Mesenchymal stem cell (in vitro differentiated cells and primary cell): ENCODE data around the gene TNNI3K.

Experiments used
- DNase-seq: peaks from one replicate; pipeline ENCODE4 v3.0.0-alpha.2; 2013
- H2AFZ ChIP-seq: one replicate; pipeline ENCODE4 v1.6.1; 2013; ENCODE audit warnings: low read depth, mild to moderate bottlenecking, control low read depth, inconsistent platforms, low read length, moderate library complexity
- H2AK5ac ChIP-seq: 2 replicates; pipeline ENCODE4 v1.6.1; 2013; ENCODE audit warnings: low read length, moderate library complexity, mild to moderate bottlenecking, inconsistent platforms; ENCODE audit not compliant: severe bottlenecking
- H2BK120ac ChIP-seq: one replicate; pipeline ENCODE4 v1.6.1; 2013; ENCODE audit warnings: low read depth, mild to moderate bottlenecking, inconsistent platforms, low read length, moderate library complexity
- H2BK12ac ChIP-seq, 2 experiments: one replicate each; pipeline ENCODE4 v1.6.1; 2013; ENCODE audit warnings: inconsistent platforms in 2 of 2, low read length in 2 of 2, mild to moderate bottlenecking in 2 of 2, moderate library complexity in 2 of 2, control low read depth in 1 of 2
- H2BK15ac ChIP-seq: one replicate; pipeline ENCODE4 v1.6.1; 2013; ENCODE audit warnings: mild to moderate bottlenecking, low read depth, inconsistent platforms; ENCODE audit not compliant: poor library complexity, severe bottlenecking
- H2BK5ac ChIP-seq: 2 replicates; pipeline ENCODE4 v1.6.1; 2013; ENCODE audit warnings: low read depth, mild to moderate bottlenecking, low read length, control low read depth, inconsistent platforms; ENCODE audit not compliant: poor library complexity, severe bottlenecking
- H3K14ac ChIP-seq, 2 experiments: one replicate each; pipeline ENCODE4 v1.6.1; 2013; ENCODE audit warnings: inconsistent platforms in 2 of 2, low read length in 2 of 2, control low read depth in 1 of 2, mild to moderate bottlenecking in 1 of 2, moderate library complexity in 1 of 2
- H3K18ac ChIP-seq, 2 experiments: one replicate each; pipeline ENCODE4 v1.6.1; 2013; ENCODE audit warnings: inconsistent platforms in 2 of 2, low read length in 2 of 2, control low read depth in 1 of 2, low read depth in 1 of 2, mild to moderate bottlenecking in 1 of 2
- H3K23ac ChIP-seq, 2 experiments: one replicate each; pipeline ENCODE4 v1.6.1; 2013; ENCODE audit warnings: inconsistent platforms in 2 of 2, low read length in 2 of 2, mild to moderate bottlenecking in 2 of 2, moderate library complexity in 2 of 2, control low read depth in 1 of 2
- H3K27ac ChIP-seq: 2 replicates; pipeline ENCODE4 v1.5.1; 2013; ENCODE audit warnings: mild to moderate bottlenecking, moderate library complexity, low read length, control low read depth, inconsistent platforms; ENCODE audit not compliant: poor library complexity, severe bottlenecking
- H3K27me3 ChIP-seq, 2 experiments: 2 replicates each; pipeline versions ENCODE4 v1.6.1 to v1.7.0; 2013; ENCODE audit warnings: low read length in 2 of 2, mild to moderate bottlenecking in 2 of 2, moderate library complexity in 2 of 2, control low read depth in 1 of 2, inconsistent platforms in 1 of 2; ENCODE audit not compliant: control insufficient read depth in 1 of 2, insufficient read depth in 1 of 2
- H3K36me3 ChIP-seq, 2 experiments: 2 replicates each; pipeline versions ENCODE4 v1.6.1 to v1.7.0; 2013; ENCODE audit warnings: low read length in 2 of 2, control low read depth in 1 of 2, inconsistent platforms in 1 of 2, low read depth in 1 of 2, mild to moderate bottlenecking in 1 of 2; ENCODE audit not compliant: insufficient read depth in 2 of 2, control insufficient read depth in 1 of 2
- H3K4ac ChIP-seq, 2 experiments: one replicate each; pipeline ENCODE4 v1.6.1; 2013; ENCODE audit warnings: inconsistent platforms in 2 of 2, low read length in 2 of 2, mild to moderate bottlenecking in 2 of 2, moderate library complexity in 2 of 2, control low read depth in 1 of 2, low read depth in 1 of 2
- H3K4me1 ChIP-seq: 2 replicates; pipeline ENCODE4 v1.6.1; 2013; ENCODE audit warnings: low read depth, low read length, control low read depth; ENCODE audit not compliant: control insufficient read depth, insufficient read depth
- H3K4me2 ChIP-seq: 2 replicates; pipeline ENCODE4 v1.6.1; 2013; ENCODE audit warnings: low read length, mild to moderate bottlenecking, inconsistent platforms; ENCODE audit not compliant: poor library complexity, severe bottlenecking
- H3K4me3 ChIP-seq, 2 experiments: 2 replicates each; pipeline versions ENCODE4 v1.5.1 to v1.7.0; 2013; ENCODE audit warnings: low read length in 2 of 2, mild to moderate bottlenecking in 2 of 2, control low read depth in 1 of 2, low read depth in 1 of 2; ENCODE audit not compliant: insufficient read depth in 1 of 2
- H3K79me1 ChIP-seq: replicated peaks from 2 replicates; pipeline ENCODE4 v1.6.1; 2013; ENCODE audit warnings: mild to moderate bottlenecking, control low read depth, low read length, inconsistent platforms; ENCODE audit not compliant: poor library complexity, severe bottlenecking
- H3K9ac ChIP-seq: 2 replicates; pipeline ENCODE4 v1.7.0; 2013; ENCODE audit warnings: mild to moderate bottlenecking, low read length, moderate library complexity
- H3K9me3 ChIP-seq: 2 replicates; pipeline ENCODE4 v1.7.0; 2013; ENCODE audit warnings: mild to moderate bottlenecking, low read length; ENCODE audit not compliant: control insufficient read depth
- H4K8ac ChIP-seq: one replicate; pipeline ENCODE4 v1.6.1; 2013; ENCODE audit warnings: inconsistent platforms, mild to moderate bottlenecking, low read length, moderate library complexity
- H4K91ac ChIP-seq: one replicate; pipeline ENCODE4 v1.6.1; 2013; ENCODE audit warnings: mild to moderate bottlenecking, low read length, inconsistent platforms
- WGBS: methylation state at CpG from one replicate; pipeline ENCODE4 v1.1.7; 2013; ENCODE audit warnings: mixed read lengths; 5-methylcytosine and 5-hydroxymethylcytosine counted together

Gene TNNI3K

DNA sequence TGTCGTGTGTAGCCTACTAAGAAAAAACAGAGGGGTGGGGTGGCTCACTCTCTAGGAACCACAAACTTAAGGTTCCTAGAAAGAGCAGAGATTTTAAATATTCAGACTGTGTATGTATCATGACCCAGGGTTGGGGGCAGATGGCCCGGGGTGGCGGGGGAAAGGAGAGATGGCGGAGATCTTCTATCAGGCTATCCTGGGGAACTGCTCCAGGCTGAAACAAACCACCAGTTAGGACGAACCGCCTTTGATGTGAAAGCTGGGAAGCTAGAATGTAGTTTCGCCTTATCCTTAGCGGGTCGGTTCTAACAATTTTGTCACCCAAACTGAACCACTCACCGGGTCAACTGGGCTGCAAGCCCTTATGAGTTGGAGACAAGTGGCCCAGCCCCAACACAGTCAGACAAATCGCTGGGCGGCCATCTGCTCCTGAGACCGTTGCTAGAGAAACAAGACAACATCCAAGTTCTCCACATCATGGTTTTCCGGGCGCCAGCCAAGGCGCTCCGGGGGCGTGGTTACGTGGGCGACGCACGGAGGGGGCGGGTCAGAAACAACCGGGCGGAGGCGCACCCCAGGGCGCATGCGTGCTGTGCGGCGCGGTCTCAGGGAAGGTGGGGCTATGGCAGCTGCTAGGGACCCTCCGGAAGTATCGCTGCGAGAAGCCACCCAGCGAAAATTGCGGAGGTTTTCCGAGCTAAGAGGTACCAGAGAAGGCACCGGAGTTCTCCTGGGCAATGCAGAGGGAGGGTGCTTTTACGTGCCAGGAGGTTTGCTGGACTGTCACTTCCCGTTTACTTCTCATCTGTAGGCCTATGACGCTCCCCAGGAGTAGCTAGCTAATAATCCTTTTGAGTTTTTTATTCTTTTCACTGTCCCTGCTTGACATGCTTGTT, 37.3 kb upstream of the TNNI3K start, which contains the start of the genes FPGT and LRRIQ3:
FPGT (plus strand) TSS at position 586 of the 896 bp plus-strand sequence; CDS start at position 623, 37 bp downstream.
LRRIQ3 (minus strand) TSS at position 520 of the 896 bp plus-strand sequence. CDS start 14,492 bp downstream, outside the sequence.
- Histone ChIP-seq H2AK5ac (no peak within 1 kb of the TSS), H2BK15ac (no peak within 1 kb of the TSS), H2BK5ac (no peak within 1 kb of the TSS), H3K27me3 (no peaks in the 10 kb centered on the region), H3K4ac (peak within 1 kb of the TSS; percentile 9 to 84), H3K9me3 (no peaks in the 10 kb centered on the region), H3K9ac (peak within 1 kb of the TSS; percentile 96), H3K36me3 (peaks cover 0 to 20% of the 10 kb centered on the region in 2 experiments), H3K23ac (no peak within 1 kb of the TSS), H3K27ac (peak within 1 kb of the TSS; percentile 80), H4K8ac (peak within 1 kb of the TSS; percentile 83), H3K79me1 (peaks cover 2% of the 10 kb centered on the region), H4K91ac (no peak within 1 kb of the TSS), H2BK120ac (peak within 1 kb of the TSS; percentile 82), H3K14ac (peak within 1 kb of the TSS in 1 of 2 experiments; percentile 70), H2AFZ (peak within 1 kb of the TSS; percentile 85), H3K4me3 (peak within 1 kb of the TSS; percentile 73 to 86), H3K4me1 (no peaks in the 10 kb centered on the region), H2BK12ac (no peak within 1 kb of the TSS), H3K4me2 (peak within 1 kb of the TSS; percentile 50), H3K18ac (peak within 1 kb of the TSS; percentile 68 to 88)
- DNase-seq = peak; percentile 96
- WGBS = 15% methylated on average over 40 of the region's 41 CpGs

DNA sequence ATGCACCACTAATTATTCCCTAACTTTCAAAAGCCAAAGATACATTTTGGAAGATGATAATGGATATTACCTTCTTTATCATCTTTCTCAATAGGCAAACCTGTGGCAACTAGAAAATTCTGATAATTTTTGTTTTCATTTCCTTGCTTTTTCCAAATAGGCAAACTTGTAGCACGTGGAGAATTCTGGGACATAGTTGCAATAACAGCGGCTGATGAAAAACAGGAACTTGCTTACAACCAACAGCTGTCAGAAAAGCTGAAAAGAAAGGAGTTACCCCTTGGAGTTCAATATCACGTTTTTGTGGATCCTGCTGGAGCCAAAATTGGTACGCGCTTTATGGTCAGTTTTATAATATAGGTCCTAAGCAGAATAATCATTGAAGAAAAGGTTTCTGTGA, 35.7 kb upstream of the TNNI3K start:
- Histone ChIP-seq H3K4me1 (no peaks in the 10 kb centered on the region), H3K36me3 (peaks cover 0 to 26% of the 10 kb centered on the region in 2 experiments), H2AK5ac (no peak overlapping the region), H2BK5ac (no peak overlapping the region), H3K4me3 (peak overlapping the region in 1 of 2 experiments; percentile 86), H3K9me3 (no peaks in the 10 kb centered on the region), H3K4ac (no peak overlapping the region), H2BK12ac (no peak overlapping the region), H3K4me2 (no peak overlapping the region), H3K18ac (no peak overlapping the region), H3K79me1 (peaks cover 2% of the 10 kb centered on the region), H2AFZ (no peak overlapping the region), H3K9ac (peak overlapping the region; percentile 96), H3K27ac (no peak overlapping the region), H3K14ac (no peak overlapping the region), H4K91ac (no peak overlapping the region), H2BK120ac (no peak overlapping the region), H2BK15ac (no peak overlapping the region), H3K23ac (no peak overlapping the region), H3K27me3 (no peaks in the 10 kb centered on the region), H4K8ac (no peak overlapping the region)
- 91% methylated on average over 3 of the region's 5 CpGs for WGBS
- DNase-seq = no peak

DNA sequence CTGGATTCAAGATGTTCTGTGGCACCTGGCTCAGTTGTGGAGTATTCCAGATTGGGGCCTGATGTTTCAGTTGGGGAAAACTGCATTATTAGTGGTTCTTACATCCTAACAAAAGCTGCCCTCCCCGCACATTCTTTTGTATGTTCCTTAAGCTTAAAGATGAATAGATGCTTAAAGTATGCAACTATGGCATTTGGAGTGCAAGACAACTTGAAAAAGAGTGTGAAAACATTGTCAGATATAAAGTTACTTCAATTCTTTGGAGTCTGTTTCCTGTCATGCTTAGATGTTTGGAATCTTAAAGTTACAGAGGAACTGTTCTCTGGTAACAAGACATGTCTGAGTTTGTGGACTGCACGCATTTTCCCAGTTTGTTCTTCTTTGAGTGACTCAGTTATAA, 29.9 kb upstream of the TNNI3K start:
- H3K4me3 ChIP-seq = no peak overlapping the region
- H2BK12ac ChIP-seq = no peak overlapping the region
- no peaks in the 10 kb centered on the region for H3K9me3 ChIP-seq
- H2BK5ac ChIP-seq = no peak overlapping the region
- no peak overlapping the region for H3K23ac ChIP-seq
- no peaks in the 10 kb centered on the region for H3K79me1 ChIP-seq
- H2AFZ ChIP-seq = no peak overlapping the region
- 71% methylated on average over 1 of the region's 2 CpGs for WGBS
- H3K9ac ChIP-seq = no peak overlapping the region
- H3K27ac ChIP-seq = no peak overlapping the region
- H3K4me1 ChIP-seq = no peaks in the 10 kb centered on the region
- H2BK15ac ChIP-seq = no peak overlapping the region
- H3K27me3 ChIP-seq = no peaks in the 10 kb centered on the region
- no peak overlapping the region for H3K18ac ChIP-seq
- H4K8ac ChIP-seq = no peak overlapping the region
- H3K36me3 ChIP-seq = peaks cover 0 to 49% of the 10 kb centered on the region in 2 experiments
- H3K4me2 ChIP-seq = no peak overlapping the region
- no peak overlapping the region for H3K14ac ChIP-seq
- no peak overlapping the region for H2AK5ac ChIP-seq
- no peak overlapping the region for H3K4ac ChIP-seq
- no peak overlapping the region for H4K91ac ChIP-seq
- peak; percentile 16 for DNase-seq
- no peak overlapping the region for H2BK120ac ChIP-seq

DNA sequence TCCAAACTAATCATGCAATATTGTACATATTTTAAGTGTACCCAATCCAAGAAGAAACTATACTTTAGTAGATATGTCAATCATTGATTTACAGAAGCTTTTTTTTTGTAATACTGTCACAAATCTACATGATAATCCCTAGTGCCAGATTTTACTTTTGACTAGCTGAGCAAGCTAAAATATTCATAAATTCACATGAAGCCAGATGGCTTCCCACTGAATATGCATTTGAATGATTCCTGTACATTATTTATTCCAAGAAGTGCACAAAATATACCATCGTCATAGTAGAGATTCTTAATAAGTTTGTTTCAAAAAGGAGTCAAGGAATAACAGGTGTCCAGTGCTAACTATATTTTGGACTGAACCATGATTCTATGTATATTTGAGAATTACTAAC, 20.0 kb upstream of the TNNI3K start:
- Histone ChIP-seq H4K91ac (no peak overlapping the region), H4K8ac (no peak overlapping the region), H2BK15ac (no peak overlapping the region), H2AK5ac (no peak overlapping the region), H3K9ac (no peak overlapping the region), H3K27ac (no peak overlapping the region), H3K36me3 (no peaks in the 10 kb centered on the region), H2BK5ac (no peak overlapping the region), H3K4me2 (no peak overlapping the region), H3K9me3 (no peaks in the 10 kb centered on the region), H3K79me1 (no peaks in the 10 kb centered on the region), H3K4me1 (no peaks in the 10 kb centered on the region), H2BK12ac (no peak overlapping the region), H3K14ac (no peak overlapping the region), H3K27me3 (no peaks in the 10 kb centered on the region), H2BK120ac (no peak overlapping the region), H3K23ac (no peak overlapping the region), H3K18ac (no peak overlapping the region), H3K4ac (no peak overlapping the region), H3K4me3 (no peak overlapping the region), H2AFZ (no peak overlapping the region)
- no peak for DNase-seq
- WGBS = no CpG with 5 or more reads among the region's 1 CpG
